Measurements from ENCODE around the gene GABBR1.

The GABBR1 gene

GRCh38 chr6:29652198-29652584, 19.2 kb upstream of the GABBR1 start:
- no peak for DNase-seq

GRCh38 chr6:29651413-29652197, 18.6 kb upstream of the GABBR1 start:
- DNase-seq = peak; percentile 15 to 25

GRCh38 chr6:29649701-29650673, 17.0 kb upstream of the GABBR1 start:
- peak; percentile 94 to 98 for DNase-seq

GRCh38 chr6:29647927-29648642, 15.1 kb upstream of the GABBR1 start:
- DNase-seq = peak in 1 of 2 experiments; percentile 6

GRCh38 chr6:29641430-29642148, 8.6 kb upstream of the GABBR1 start:
- DNase-seq = no peak

- DNase-seq = no peak
Measured at GRCh38 chr6:29637247-29637646, 4.3 kb upstream of the GABBR1 start.

- DNase-seq = no peak
Measured at GRCh38 chr6:29633534-29633905, 537 bp upstream of the GABBR1 start.

GRCh38 chr6:29631860-29632731, 887 bp downstream of the GABBR1 start:
- DNase-seq = peak; percentile 39 to 50

GRCh38 chr6:29631209-29631810, 1.7 kb downstream of the GABBR1 start:
- DNase-seq = no peak

- no peak for DNase-seq
Measured at GRCh38 chr6:29630315-29630714, 2.7 kb downstream of the GABBR1 start.

GRCh38 chr6:29629571-29629970, 3.4 kb downstream of the GABBR1 start:
- no peak for DNase-seq

GRCh38 chr6:29628419-29629281, 4.3 kb downstream of the GABBR1 start:
- peak; percentile 75 to 81 for DNase-seq

- DNase-seq = peak; percentile 31 to 47
Measured at GRCh38 chr6:29627755-29628418, 5.1 kb downstream of the GABBR1 start.

GRCh38 chr6:29626948-29627754, 5.8 kb downstream of the GABBR1 start:
- no peak for DNase-seq

- DNase-seq = no peak
Measured at GRCh38 chr6:29625337-29625930, 7.5 kb downstream of the GABBR1 start.

- DNase-seq = no peak
Measured at GRCh38 chr6:29624520-29624961, 8.4 kb downstream of the GABBR1 start.

- no peak for DNase-seq
Measured at GRCh38 chr6:29620630-29621029, 12.4 kb downstream of the GABBR1 start.

- no peak for DNase-seq
Measured at GRCh38 chr6:29619578-29620160, 13.3 kb downstream of the GABBR1 start.
